ENCODE data around the gene FAM184B. TPM values are rescaled to one million over a fixed set of nuclear protein-coding genes. Genes with fewer than 3 reads are reported as not detected.
"Not testable (repeated sequence)": the region's sequence is repeated elsewhere in the genome, so short reads cannot be mapped to it uniquely, and the experiment has no call there.

Gene FAM184B
- total RNA-seq, 1 experiment from 2014 or later = 0.10 TPM

GRCh38 chr4:17705107-17705506, 76.3 kb downstream of the FAM184B start:
- no peaks in the 10 kb centered on the region for H3K27me3 ChIP-seq
- H3K4me3 ChIP-seq = no peak overlapping the region
- no peak for DNase-seq
- H3K36me3 ChIP-seq = no peaks in the 10 kb centered on the region
- no peaks in the 10 kb centered on the region for H3K9me3 ChIP-seq

- no peak for DNase-seq
- Histone ChIP-seq H3K4me3 (no peak overlapping the region), H3K9me3 (no peaks in the 10 kb centered on the region), H3K36me3 (no peaks in the 10 kb centered on the region), H3K27me3 (no peaks in the 10 kb centered on the region)
Measured at GRCh38 chr4:17704020-17704650, 77.3 kb downstream of the FAM184B start.

- no peaks in the 10 kb centered on the region for H3K27me3 ChIP-seq
- no peaks in the 10 kb centered on the region for H3K9me3 ChIP-seq
- no peak overlapping the region for H3K4me3 ChIP-seq
- DNase-seq = no peak
- no peaks in the 10 kb centered on the region for H3K36me3 ChIP-seq
Measured at GRCh38 chr4:17702641-17703040, 78.8 kb downstream of the FAM184B start.

GRCh38 chr4:17701882-17702281, 79.5 kb downstream of the FAM184B start:
- Histone ChIP-seq H3K36me3 (no peaks in the 10 kb centered on the region), H3K4me3 (no peak overlapping the region), H3K27me3 (no peaks in the 10 kb centered on the region), H3K9me3 (no peaks in the 10 kb centered on the region)
- DNase-seq = no peak

GRCh38 chr4:17701138-17701839, 80.1 kb downstream of the FAM184B start:
- Histone ChIP-seq H3K9me3 (no peaks in the 10 kb centered on the region), H3K4me3 (no peak overlapping the region), H3K36me3 (no peaks in the 10 kb centered on the region), H3K27me3 (no peaks in the 10 kb centered on the region)
- no peak for DNase-seq

GRCh38 chr4:17699380-17699779, 82.0 kb downstream of the FAM184B start:
- Histone ChIP-seq H3K27me3 (no peaks in the 10 kb centered on the region), H3K36me3 (no peaks in the 10 kb centered on the region), H3K9me3 (no peaks in the 10 kb centered on the region), H3K4me3 (no peak overlapping the region)
- DNase-seq = no peak

GRCh38 chr4:17698116-17698515, 83.3 kb downstream of the FAM184B start:
- Histone ChIP-seq H3K9me3 (no peaks in the 10 kb centered on the region), H3K4me3 (no peak overlapping the region), H3K27me3 (no peaks in the 10 kb centered on the region), H3K36me3 (no peaks in the 10 kb centered on the region)
- no peak for DNase-seq

- Histone ChIP-seq H3K4me3 (no peak overlapping the region), H3K36me3 (no peaks in the 10 kb centered on the region), H3K9me3 (no peaks in the 10 kb centered on the region), H3K27me3 (no peaks in the 10 kb centered on the region)
- DNase-seq = no peak
Measured at GRCh38 chr4:17695341-17695740, 86.1 kb downstream of the FAM184B start.

- DNase-seq = no peak
- Histone ChIP-seq H3K36me3 (no peaks in the 10 kb centered on the region), H3K4me3 (no peak overlapping the region), H3K9me3 (no peaks in the 10 kb centered on the region), H3K27me3 (no peaks in the 10 kb centered on the region)
Measured at GRCh38 chr4:17694552-17694951, 86.9 kb downstream of the FAM184B start.

GRCh38 chr4:17690898-17691297, 90.5 kb downstream of the FAM184B start:
- H3K27me3 ChIP-seq = no peaks in the 10 kb centered on the region
- no peaks in the 10 kb centered on the region for H3K36me3 ChIP-seq
- H3K4me3 ChIP-seq = no peak overlapping the region
- no peak for DNase-seq
- no peaks in the 10 kb centered on the region for H3K9me3 ChIP-seq

GRCh38 chr4:17690135-17690534, 91.3 kb downstream of the FAM184B start:
- H3K4me3 ChIP-seq = no peak overlapping the region
- H3K36me3 ChIP-seq = no peaks in the 10 kb centered on the region
- no peak for DNase-seq
- H3K9me3 ChIP-seq = no peaks in the 10 kb centered on the region
- H3K27me3 ChIP-seq = no peaks in the 10 kb centered on the region

- no peaks in the 10 kb centered on the region for H3K27me3 ChIP-seq
- no peaks in the 10 kb centered on the region for H3K9me3 ChIP-seq
- no peak overlapping the region for H3K4me3 ChIP-seq
- no peaks in the 10 kb centered on the region for H3K36me3 ChIP-seq
- no peak for DNase-seq
Measured at GRCh38 chr4:17688011-17688441, 93.4 kb downstream of the FAM184B start.

- Histone ChIP-seq H3K4me3 (no peak overlapping the region), H3K27me3 (no peaks in the 10 kb centered on the region), H3K36me3 (no peaks in the 10 kb centered on the region), H3K9me3 (no peaks in the 10 kb centered on the region)
- DNase-seq = no peak
Measured at GRCh38 chr4:17687237-17687857, 94.1 kb downstream of the FAM184B start.

GRCh38 chr4:17684648-17685047, 96.8 kb downstream of the FAM184B start:
- H3K27me3 ChIP-seq, H3K9me3 ChIP-seq, DNase-seq, H3K4me3 ChIP-seq, H3K36me3 ChIP-seq: not testable (repeated sequence)

- Histone ChIP-seq H3K9me3 (no peaks in the 10 kb centered on the region), H3K36me3 (no peaks in the 10 kb centered on the region), H3K27me3 (no peaks in the 10 kb centered on the region), H3K4me3 (no peak overlapping the region)
- DNase-seq = no peak
Measured at GRCh38 chr4:17682222-17682566, 99.2 kb downstream of the FAM184B start.

- Histone ChIP-seq H3K4me3 (no peak overlapping the region), H3K36me3 (no peaks in the 10 kb centered on the region), H3K9me3 (no peaks in the 10 kb centered on the region), H3K27me3 (no peaks in the 10 kb centered on the region)
- no peak for DNase-seq
Measured at GRCh38 chr4:17681281-17682221, 99.9 kb downstream of the FAM184B start.
